Common myeloid progenitor, CD34-positive (primary cell): ENCODE data around the gene PADI1.

Source experiments
- CTCF ChIA-PET: fragments of 350-600 bp; sonication (Branson Sonifier 250); formaldehyde crosslinking; loops from one replicate; lab custom pipeline; 2021; ENCODE audit warnings: antibody characterized with exemption; lab: Charles Lee
- POLR2A ChIA-PET: fragments of 350-600 bp; sonication (Branson Sonifier 250); formaldehyde crosslinking; loops from one replicate; lab custom pipeline; 2021; ENCODE audit warnings: antibody characterized with exemption; lab: Charles Lee
- DNase-seq, 3 donors: peaks; one replicate each; pipeline versions ENCODE4 v3.0.0 to v3.0.0-alpha.2; 2013
- H3K27ac ChIP-seq, 2 experiments: 1 replicate in 1 of 2; 2 replicates in 1 of 2; pipeline ENCODE4 v1.7.0; 2013; ENCODE audit warnings: inconsistent platforms in 2 of 2, low read length in 2 of 2, mild to moderate bottlenecking in 2 of 2, low read depth in 1 of 2, moderate library complexity in 1 of 2; ENCODE audit not compliant: severe bottlenecking in 2 of 2, insufficient read depth in 1 of 2, poor library complexity in 1 of 2
- H3K27me3 ChIP-seq, 5 experiments: replicated peaks in 2 of 5; 1 replicate in 3 of 5; 2 replicates in 2 of 5; pipeline versions ENCODE4 v1.6.1 to v1.7.0; 2013; ENCODE audit warnings: low read length in 4 of 5, mild to moderate bottlenecking in 2 of 5, moderate library complexity in 2 of 5, inconsistent platforms in 1 of 5; ENCODE audit not compliant: insufficient read depth in 5 of 5, control insufficient read depth in 4 of 5
- H3K36me3 ChIP-seq, 4 experiments: 1 replicate in 2 of 4; 2 replicates in 2 of 4; pipeline versions ENCODE4 v1.6.1 to v1.7.0; 2013; ENCODE audit warnings: low read length in 3 of 4, control low read depth in 1 of 4, mild to moderate bottlenecking in 1 of 4; ENCODE audit not compliant: control insufficient read depth in 4 of 4, insufficient read depth in 4 of 4
- H3K4me1 ChIP-seq, 4 experiments: 1 replicate in 3 of 4; 2 replicates in 1 of 4; pipeline versions ENCODE4 v1.6.1 to v1.7.1; 2013; ENCODE audit warnings: low read length in 3 of 4, mild to moderate bottlenecking in 3 of 4, control low read depth in 1 of 4, inconsistent platforms in 1 of 4, moderate library complexity in 1 of 4; ENCODE audit not compliant: control insufficient read depth in 4 of 4, insufficient read depth in 4 of 4; ENCODE audit errors: control extremely low read depth in 1 of 4
- H3K4me3 ChIP-seq, 7 experiments: 1 replicate in 4 of 7; 2 replicates in 3 of 7; pipeline versions ENCODE4 v1.5.1 to v1.7.0; 2013; ENCODE audit warnings: mild to moderate bottlenecking in 7 of 7, low read length in 6 of 7, moderate library complexity in 6 of 7, inconsistent platforms in 2 of 7, low read depth in 2 of 7, control low read depth in 1 of 7; ENCODE audit not compliant: insufficient read depth in 4 of 7, control insufficient read depth in 1 of 7; ENCODE audit errors: extremely low read depth in 1 of 7
- H3K9me3 ChIP-seq, 5 experiments: 1 replicate in 4 of 5; 2 replicates in 1 of 5; pipeline versions ENCODE4 v1.6.1 to v1.7.1; 2013; ENCODE audit warnings: low read length in 4 of 5, mild to moderate bottlenecking in 2 of 5, inconsistent platforms in 1 of 5, low read depth in 1 of 5, moderate library complexity in 1 of 5; ENCODE audit not compliant: control insufficient read depth in 4 of 5, insufficient read depth in 2 of 5; ENCODE audit errors: control extremely low read depth in 1 of 5
- WGBS: methylation state at CpG from one replicate; pipeline ENCODE4 v1.1.5; 2013; ENCODE audit not compliant: insufficient coverage; 5-methylcytosine and 5-hydroxymethylcytosine counted together

Gene PADI1

GRCh38 chr1:17206196-17206595, 1.3 kb downstream of the PADI1 start:
- POLR2A ChIA-PET = no interaction called here
- no peaks in the 10 kb centered on the region for H3K36me3 ChIP-seq
- no peaks in the 10 kb centered on the region for H3K27me3 ChIP-seq
- DNase-seq = no peak
- no peak overlapping the region for H3K27ac ChIP-seq
- H3K9me3 ChIP-seq = no peaks in the 10 kb centered on the region
- no peak overlapping the region for H3K4me3 ChIP-seq
- CTCF ChIA-PET = interaction anchor here (0.9 to 3.0 kb wide), 3 partner anchors 14 to 35 kb away, joined by 3 to 12 read pairs (median 4); no protein-coding TSS in a partner anchor
- peaks cover 1 to 42% (median 23%) of the 10 kb centered on the region in 4 experiments for H3K4me1 ChIP-seq
- 64% methylated on average over 3 of the region's 4 CpGs for WGBS

- WGBS = 0% methylated on average over 2 of the region's 4 CpGs
- no peaks in the 10 kb centered on the region for H3K36me3 ChIP-seq
- H3K4me1 ChIP-seq = peaks cover 1 to 40% (median 24%) of the 10 kb centered on the region in 4 experiments
- H3K9me3 ChIP-seq = no peaks in the 10 kb centered on the region
- POLR2A ChIA-PET = no interaction called here
- peak; percentile 50 to 79 (median 78) for DNase-seq
- CTCF ChIA-PET = interaction anchor here (0.8 to 2.4 kb wide), 8 partner anchors 11 to 82 kb away, joined by 3 to 14 read pairs (median 4); no protein-coding TSS in a partner anchor
- peak overlapping the region in 1 of 7 experiments; percentile 16 for H3K4me3 ChIP-seq
- no peaks in the 10 kb centered on the region for H3K27me3 ChIP-seq
- no peak overlapping the region for H3K27ac ChIP-seq
These were observed 2.1 kb downstream of the PADI1 start for GRCh38 chr1:17207046-17207445.

- Histone ChIP-seq H3K27ac (no peak overlapping the region), H3K27me3 (no peaks in the 10 kb centered on the region), H3K4me1 (peaks cover 1 to 43% (median 29%) of the 10 kb centered on the region in 4 experiments), H3K4me3 (peak overlapping the region in 1 of 7 experiments; percentile 16), H3K9me3 (no peaks in the 10 kb centered on the region), H3K36me3 (no peaks in the 10 kb centered on the region)
- CTCF ChIA-PET = interaction anchor here (0.9 to 2.4 kb wide), 8 partner anchors 11 to 82 kb away, joined by 3 to 14 read pairs (median 4); no protein-coding TSS in a partner anchor
- POLR2A ChIA-PET = no interaction called here
- peak in 1 of 3 donors; percentile 35 for DNase-seq
- 56% methylated on average over 5 of the region's 5 CpGs for WGBS
These were observed 2.6 kb downstream of the PADI1 start for GRCh38 chr1:17207540-17207939.

GRCh38 chr1:17207966-17208418, 3.1 kb downstream of the PADI1 start:
- DNase-seq = peak; percentile 70 to 87 (median 84)
- peak overlapping the region in 1 of 7 experiments; percentile 16 for H3K4me3 ChIP-seq
- H3K9me3 ChIP-seq = no peaks in the 10 kb centered on the region
- H3K27me3 ChIP-seq = no peaks in the 10 kb centered on the region
- H3K4me1 ChIP-seq = peaks cover 2 to 48% (median 33%) of the 10 kb centered on the region in 4 experiments
- WGBS = 67% methylated on average over 2 of the region's 2 CpGs
- ChIA-PET CTCF (interaction anchor here (0.6 to 2.4 kb wide), 11 partner anchors 12 to 83 kb away, joined by 3 to 14 read pairs (median 3); no protein-coding TSS in a partner anchor), POLR2A (no interaction called here)
- H3K36me3 ChIP-seq = no peaks in the 10 kb centered on the region
- H3K27ac ChIP-seq = no peak overlapping the region

GRCh38 chr1:17208546-17208945, 3.6 kb downstream of the PADI1 start:
- 100% methylated on average over 2 of the region's 3 CpGs for WGBS
- Histone ChIP-seq H3K27ac (no peak overlapping the region), H3K4me1 (peaks cover 5 to 53% (median 38%) of the 10 kb centered on the region in 4 experiments), H3K36me3 (no peaks in the 10 kb centered on the region), H3K27me3 (no peaks in the 10 kb centered on the region), H3K9me3 (no peaks in the 10 kb centered on the region), H3K4me3 (no peak overlapping the region)
- DNase-seq = no peak
- ChIA-PET POLR2A (no interaction called here), CTCF (interaction anchor here (0.6 to 2.4 kb wide), 7 partner anchors 17 to 83 kb away, joined by 3 to 14 read pairs (median 3); no protein-coding TSS in a partner anchor)

- ChIA-PET POLR2A (no interaction called here), CTCF (no interaction called here)
- H3K4me1 ChIP-seq = peaks cover 5 to 61% (median 40%) of the 10 kb centered on the region in 4 experiments
- WGBS = 100% methylated on average over 3 of the region's 5 CpGs
- DNase-seq = no peak
- H3K9me3 ChIP-seq = no peaks in the 10 kb centered on the region
- H3K27ac ChIP-seq = no peak overlapping the region
- H3K4me3 ChIP-seq = no peak overlapping the region
- no peaks in the 10 kb centered on the region for H3K27me3 ChIP-seq
- H3K36me3 ChIP-seq = no peaks in the 10 kb centered on the region
These were observed 4.5 kb downstream of the PADI1 start for GRCh38 chr1:17209430-17209829.

GRCh38 chr1:17210176-17210575, 5.2 kb downstream of the PADI1 start:
- H3K4me3 ChIP-seq = no peak overlapping the region
- H3K9me3 ChIP-seq = no peaks in the 10 kb centered on the region
- ChIA-PET CTCF (interaction anchor here (1.5 kb wide), 1 partner anchor 15 kb away, joined by 5 read pairs; no protein-coding TSS in a partner anchor), POLR2A (no interaction called here)
- WGBS = 94% methylated on average over 5 of the region's 8 CpGs
- H3K27ac ChIP-seq = no peak overlapping the region
- H3K36me3 ChIP-seq = no peaks in the 10 kb centered on the region
- H3K27me3 ChIP-seq = no peaks in the 10 kb centered on the region
- DNase-seq = no peak
- peaks cover 5 to 69% (median 47%) of the 10 kb centered on the region in 4 experiments for H3K4me1 ChIP-seq
